ENCODE measurements around the gene MSX1.

The MSX1 gene

GRCh38 chr4:4824232-4824631, 35.2 kb upstream of the MSX1 start:
- H3K27me3 ChIP-seq (ENCODE audit: control insufficient read depth, insufficient read depth, low read length), result peaks cover 6% of the 10 kb centered on the region
- peaks cover 4% of the 10 kb centered on the region for H3K9me3 ChIP-seq (ENCODE audit: control insufficient read depth, insufficient read depth, low read length)
- no peak overlapping the region for H3K9ac ChIP-seq (ENCODE audit: low read depth, low read length)
- no peaks in the 10 kb centered on the region for H3K36me3 ChIP-seq (ENCODE audit: control insufficient read depth, insufficient read depth, low read length)
- no peaks in the 10 kb centered on the region for H3K4me1 ChIP-seq (ENCODE audit: control insufficient read depth, insufficient read depth, low read length)
- H3K4me3 ChIP-seq (ENCODE audit: low read depth, low read length), result no peak overlapping the region

- no peaks in the 10 kb centered on the region for H3K4me1 ChIP-seq (ENCODE audit: control insufficient read depth, insufficient read depth, low read length)
- H3K9me3 ChIP-seq (ENCODE audit: control insufficient read depth, insufficient read depth, low read length), result peaks cover 4% of the 10 kb centered on the region
- H3K27me3 ChIP-seq (ENCODE audit: control insufficient read depth, insufficient read depth, low read length), result peaks cover 9% of the 10 kb centered on the region
- H3K36me3 ChIP-seq (ENCODE audit: control insufficient read depth, insufficient read depth, low read length), result no peaks in the 10 kb centered on the region
- H3K4me3 ChIP-seq (ENCODE audit: low read depth, low read length), result no peak overlapping the region
- no peak overlapping the region for H3K9ac ChIP-seq (ENCODE audit: low read depth, low read length)
Measured at GRCh38 chr4:4825431-4825830, 34.0 kb upstream of the MSX1 start.

- H3K27me3 ChIP-seq (ENCODE audit: control insufficient read depth, insufficient read depth, low read length), result peaks cover 7% of the 10 kb centered on the region
- no peaks in the 10 kb centered on the region for H3K36me3 ChIP-seq (ENCODE audit: control insufficient read depth, insufficient read depth, low read length)
- no peak overlapping the region for H3K4me3 ChIP-seq (ENCODE audit: low read depth, low read length)
- no peaks in the 10 kb centered on the region for H3K4me1 ChIP-seq (ENCODE audit: control insufficient read depth, insufficient read depth, low read length)
- H3K9ac ChIP-seq (ENCODE audit: low read depth, low read length), result no peak overlapping the region
- no peaks in the 10 kb centered on the region for H3K9me3 ChIP-seq (ENCODE audit: control insufficient read depth, insufficient read depth, low read length)
Measured at GRCh38 chr4:4829837-4830236, 29.6 kb upstream of the MSX1 start.

- Histone ChIP-seq H3K9me3 (ENCODE audit: control insufficient read depth, insufficient read depth, low read length) (no peaks in the 10 kb centered on the region), H3K4me1 (ENCODE audit: control insufficient read depth, insufficient read depth, low read length) (no peaks in the 10 kb centered on the region), H3K9ac (ENCODE audit: low read depth, low read length) (no peak overlapping the region), H3K36me3 (ENCODE audit: control insufficient read depth, insufficient read depth, low read length) (no peaks in the 10 kb centered on the region), H3K4me3 (ENCODE audit: low read depth, low read length) (no peak overlapping the region), H3K27me3 (ENCODE audit: control insufficient read depth, insufficient read depth, low read length) (peaks cover 5% of the 10 kb centered on the region)
Measured at GRCh38 chr4:4831266-4831665, 28.2 kb upstream of the MSX1 start.

DNA sequence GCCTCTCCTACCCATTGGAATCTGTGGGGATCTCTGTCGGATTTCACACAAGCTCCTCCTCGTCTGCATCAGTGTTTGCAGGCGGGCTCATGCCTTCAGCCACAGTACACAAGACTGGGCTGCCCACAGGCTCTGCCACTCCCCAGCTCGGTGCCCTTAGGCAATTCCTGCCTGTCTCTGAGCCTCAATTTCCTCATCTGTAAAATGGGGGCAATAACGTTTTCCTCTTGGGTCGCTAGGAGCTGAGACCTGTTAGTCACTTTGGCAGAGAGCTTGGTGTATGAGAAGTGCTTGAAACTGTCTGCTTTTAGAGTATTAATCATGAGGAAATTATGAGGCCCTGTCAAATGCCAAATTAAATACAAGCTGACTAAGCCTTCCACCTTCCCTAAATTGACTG, 27.6 kb upstream of the MSX1 start:
- Histone ChIP-seq H3K4me3 (ENCODE audit: low read depth, low read length) (no peak overlapping the region), H3K36me3 (ENCODE audit: control insufficient read depth, insufficient read depth, low read length) (no peaks in the 10 kb centered on the region), H3K9ac (ENCODE audit: low read depth, low read length) (no peak overlapping the region), H3K9me3 (ENCODE audit: control insufficient read depth, insufficient read depth, low read length) (no peaks in the 10 kb centered on the region), H3K27me3 (ENCODE audit: control insufficient read depth, insufficient read depth, low read length) (peaks cover 5% of the 10 kb centered on the region), H3K4me1 (ENCODE audit: control insufficient read depth, insufficient read depth, low read length) (no peaks in the 10 kb centered on the region)

- H3K9ac ChIP-seq (ENCODE audit: low read depth, low read length), result no peak overlapping the region
- H3K27me3 ChIP-seq (ENCODE audit: control insufficient read depth, insufficient read depth, low read length), result peaks cover 16% of the 10 kb centered on the region
- H3K4me3 ChIP-seq (ENCODE audit: low read depth, low read length), result no peak overlapping the region
- H3K36me3 ChIP-seq (ENCODE audit: control insufficient read depth, insufficient read depth, low read length), result no peaks in the 10 kb centered on the region
- H3K9me3 ChIP-seq (ENCODE audit: control insufficient read depth, insufficient read depth, low read length), result no peaks in the 10 kb centered on the region
- H3K4me1 ChIP-seq (ENCODE audit: control insufficient read depth, insufficient read depth, low read length), result peaks cover 3% of the 10 kb centered on the region
Measured at GRCh38 chr4:4836044-4836443, 23.4 kb upstream of the MSX1 start.

GRCh38 chr4:4837316-4837715, 22.1 kb upstream of the MSX1 start:
- Histone ChIP-seq H3K36me3 (ENCODE audit: control insufficient read depth, insufficient read depth, low read length) (no peaks in the 10 kb centered on the region), H3K9ac (ENCODE audit: low read depth, low read length) (no peak overlapping the region), H3K27me3 (ENCODE audit: control insufficient read depth, insufficient read depth, low read length) (peaks cover 16% of the 10 kb centered on the region), H3K4me3 (ENCODE audit: low read depth, low read length) (no peak overlapping the region), H3K9me3 (ENCODE audit: control insufficient read depth, insufficient read depth, low read length) (no peaks in the 10 kb centered on the region), H3K4me1 (ENCODE audit: control insufficient read depth, insufficient read depth, low read length) (peaks cover 3% of the 10 kb centered on the region)

GRCh38 chr4:4838051-4838935, 21.2 kb upstream of the MSX1 start:
- H3K27me3 ChIP-seq (ENCODE audit: control insufficient read depth, insufficient read depth, low read length), result peaks cover 23% of the 10 kb centered on the region
- H3K4me3 ChIP-seq (ENCODE audit: low read depth, low read length), result no peak overlapping the region
- H3K4me1 ChIP-seq (ENCODE audit: control insufficient read depth, insufficient read depth, low read length), result peaks cover 3% of the 10 kb centered on the region
- H3K9ac ChIP-seq (ENCODE audit: low read depth, low read length), result no peak overlapping the region
- no peaks in the 10 kb centered on the region for H3K36me3 ChIP-seq (ENCODE audit: control insufficient read depth, insufficient read depth, low read length)
- H3K9me3 ChIP-seq (ENCODE audit: control insufficient read depth, insufficient read depth, low read length), result no peaks in the 10 kb centered on the region

- no peak overlapping the region for H3K4me3 ChIP-seq (ENCODE audit: low read depth, low read length)
- no peaks in the 10 kb centered on the region for H3K36me3 ChIP-seq (ENCODE audit: control insufficient read depth, insufficient read depth, low read length)
- no peaks in the 10 kb centered on the region for H3K9me3 ChIP-seq (ENCODE audit: control insufficient read depth, insufficient read depth, low read length)
- peaks cover 25% of the 10 kb centered on the region for H3K27me3 ChIP-seq (ENCODE audit: control insufficient read depth, insufficient read depth, low read length)
- H3K9ac ChIP-seq (ENCODE audit: low read depth, low read length), result no peak overlapping the region
- peaks cover 3% of the 10 kb centered on the region for H3K4me1 ChIP-seq (ENCODE audit: control insufficient read depth, insufficient read depth, low read length)
Measured at GRCh38 chr4:4838936-4839810, 20.3 kb upstream of the MSX1 start.

DNA sequence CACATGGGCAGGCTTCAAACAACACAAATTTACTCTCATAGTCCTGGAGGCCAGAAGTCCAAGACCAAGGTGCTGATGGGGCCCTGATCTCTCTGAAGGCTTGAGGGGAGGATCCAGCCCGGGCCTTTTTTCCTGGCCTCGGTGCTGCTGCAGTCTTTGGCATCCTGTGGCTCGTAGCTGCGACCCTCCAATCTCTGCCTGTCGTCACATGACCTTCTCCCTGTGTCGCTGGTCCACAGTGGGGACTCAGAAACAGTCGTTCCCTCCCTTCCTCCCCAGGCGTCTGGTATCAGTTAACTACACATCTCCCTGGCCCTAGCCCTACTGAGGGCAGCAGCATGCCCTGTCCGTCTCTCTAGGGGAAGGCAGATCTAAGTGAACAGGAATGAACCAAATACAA, 19.1 kb upstream of the MSX1 start:
- Histone ChIP-seq H3K9ac (ENCODE audit: low read depth, low read length) (no peak overlapping the region), H3K27me3 (ENCODE audit: control insufficient read depth, insufficient read depth, low read length) (peaks cover 29% of the 10 kb centered on the region), H3K9me3 (ENCODE audit: control insufficient read depth, insufficient read depth, low read length) (no peaks in the 10 kb centered on the region), H3K4me3 (ENCODE audit: low read depth, low read length) (no peak overlapping the region), H3K4me1 (ENCODE audit: control insufficient read depth, insufficient read depth, low read length) (peaks cover 3% of the 10 kb centered on the region), H3K36me3 (ENCODE audit: control insufficient read depth, insufficient read depth, low read length) (no peaks in the 10 kb centered on the region)

DNA sequence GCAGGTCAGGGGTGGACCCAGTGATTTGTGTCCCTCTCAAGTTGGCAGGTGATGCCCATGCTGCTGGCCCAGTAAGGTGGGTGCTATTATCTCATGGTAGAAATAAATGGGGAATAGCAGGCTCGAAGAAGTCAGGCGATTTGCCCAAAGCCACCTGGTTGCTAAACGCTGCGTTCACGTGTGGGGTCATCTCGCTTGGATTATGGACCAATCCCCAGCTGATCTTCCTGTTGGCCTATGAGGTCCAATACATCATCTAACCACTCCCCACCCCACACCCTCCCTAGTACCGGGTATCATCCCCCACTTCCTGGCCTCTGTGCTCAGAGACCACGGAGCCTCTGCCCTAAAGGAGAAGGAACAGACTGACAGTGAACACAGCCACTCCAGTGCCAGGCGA, 18.3 kb upstream of the MSX1 start:
- no peak overlapping the region for H3K4me3 ChIP-seq (ENCODE audit: low read depth, low read length)
- H3K9me3 ChIP-seq (ENCODE audit: control insufficient read depth, insufficient read depth, low read length), result no peaks in the 10 kb centered on the region
- H3K4me1 ChIP-seq (ENCODE audit: control insufficient read depth, insufficient read depth, low read length), result peaks cover 3% of the 10 kb centered on the region
- no peaks in the 10 kb centered on the region for H3K36me3 ChIP-seq (ENCODE audit: control insufficient read depth, insufficient read depth, low read length)
- peaks cover 29% of the 10 kb centered on the region for H3K27me3 ChIP-seq (ENCODE audit: control insufficient read depth, insufficient read depth, low read length)
- no peak overlapping the region for H3K9ac ChIP-seq (ENCODE audit: low read depth, low read length)
